A549 (cell line): ENCODE measurements around the gene CHRM5.

Experiments used
- CBX8 ChIP-seq: fragments of 200-600 bp; sonication (generic); IDR thresholded peaks from 2 replicates; pipeline ENCODE4 v1.6.1; 2016
- FOSL2 ChIP-seq, 2 experiments: fragments of 450-650 bp in 1 of 2; fragments of >200 bp in 1 of 2; sonication (Bioruptor Twin) in 1 of 2; formaldehyde crosslinking; IDR thresholded peaks; 2 replicates each; pipeline versions ENCODE4 v1.5.0 to v1.6.1; 2016 to 2020; ENCODE audit warnings: mild to moderate bottlenecking in 1 of 2, moderate library complexity in 1 of 2
- HDAC2 ChIP-seq: fragments of 200-600 bp; sonication (generic); IDR thresholded peaks from 2 replicates; pipeline ENCODE4 v1.6.1; 2016
- HOXA7 ChIP-seq: fragments of 250-450 bp; sonication (Bioruptor Pico); IDR thresholded peaks from 2 replicates; pipeline ENCODE4 v1.5.0; 2020; ENCODE audit warnings: mild to moderate bottlenecking, moderate library complexity
- POLR2A ChIP-seq: IDR thresholded peaks from 2 replicates; pipeline ENCODE4 v1.6.1; 2012; ENCODE audit warnings: mild to moderate bottlenecking, low read length
- RAD21 ChIP-seq, 2 experiments: fragments of >200 bp in 1 of 2; sonication (Bioruptor Twin) in 1 of 2; formaldehyde crosslinking in 1 of 2; IDR thresholded peaks in 1 of 2; conservative IDR thresholded peaks in 1 of 2; 2 replicates in 1 of 2; 3 replicates in 1 of 2; pipeline ENCODE4 v1.6.1; 2012 to 2018; ENCODE audit warnings: inconsistent platforms in 1 of 2
- SREBF2 ChIP-seq: fragments of 450-650 bp; IDR thresholded peaks from 2 replicates; pipeline ENCODE4 v1.6.1; 2014; ENCODE audit warnings: mild to moderate bottlenecking, moderate library complexity
- TF ChIP-seq, protein P1 (sequence below): fragments of 200-600 bp; sonication (generic); IDR thresholded peaks from 2 replicates; pipeline ENCODE4 v1.6.1; 2016; ENCODE audit warnings: antibody characterized with exemption, mild to moderate bottlenecking, moderate library complexity
- TF ChIP-seq, protein P2 (sequence below): fragments of 150-350 bp; IDR thresholded peaks from 2 replicates; pipeline ENCODE4 v1.6.1; 2014; ENCODE audit warnings: low read depth, mild to moderate bottlenecking, low read length
- TF ChIP-seq, protein P3 (sequence below): fragments of >200 bp; sonication (Bioruptor Twin); formaldehyde crosslinking; IDR thresholded peaks from 3 replicates; pipeline ENCODE4 v1.5.1; 2016

DNA sequence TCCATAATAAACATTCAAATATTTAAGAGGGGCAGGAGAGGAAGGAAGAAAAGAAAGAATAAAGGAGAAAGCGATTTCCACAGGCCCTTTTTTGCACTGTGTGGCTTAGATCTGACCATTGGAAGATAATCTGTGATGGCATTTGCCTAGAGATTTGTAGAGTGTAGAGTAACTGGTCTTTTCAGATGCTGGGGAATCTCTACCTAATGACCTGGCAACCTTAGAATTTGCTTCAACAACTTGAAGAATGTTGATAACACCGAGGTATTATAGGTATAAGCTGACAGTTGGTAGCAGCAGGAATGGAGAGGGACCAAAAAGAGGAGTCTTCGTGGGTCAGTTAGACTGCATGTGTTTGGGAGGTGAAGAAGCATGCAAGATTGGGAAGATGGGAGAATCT lies 91.6 kb downstream of the CHRM5 start:
- TF ChIP-seq CBX8: no peak
- TF ChIP-seq, protein P1, sequence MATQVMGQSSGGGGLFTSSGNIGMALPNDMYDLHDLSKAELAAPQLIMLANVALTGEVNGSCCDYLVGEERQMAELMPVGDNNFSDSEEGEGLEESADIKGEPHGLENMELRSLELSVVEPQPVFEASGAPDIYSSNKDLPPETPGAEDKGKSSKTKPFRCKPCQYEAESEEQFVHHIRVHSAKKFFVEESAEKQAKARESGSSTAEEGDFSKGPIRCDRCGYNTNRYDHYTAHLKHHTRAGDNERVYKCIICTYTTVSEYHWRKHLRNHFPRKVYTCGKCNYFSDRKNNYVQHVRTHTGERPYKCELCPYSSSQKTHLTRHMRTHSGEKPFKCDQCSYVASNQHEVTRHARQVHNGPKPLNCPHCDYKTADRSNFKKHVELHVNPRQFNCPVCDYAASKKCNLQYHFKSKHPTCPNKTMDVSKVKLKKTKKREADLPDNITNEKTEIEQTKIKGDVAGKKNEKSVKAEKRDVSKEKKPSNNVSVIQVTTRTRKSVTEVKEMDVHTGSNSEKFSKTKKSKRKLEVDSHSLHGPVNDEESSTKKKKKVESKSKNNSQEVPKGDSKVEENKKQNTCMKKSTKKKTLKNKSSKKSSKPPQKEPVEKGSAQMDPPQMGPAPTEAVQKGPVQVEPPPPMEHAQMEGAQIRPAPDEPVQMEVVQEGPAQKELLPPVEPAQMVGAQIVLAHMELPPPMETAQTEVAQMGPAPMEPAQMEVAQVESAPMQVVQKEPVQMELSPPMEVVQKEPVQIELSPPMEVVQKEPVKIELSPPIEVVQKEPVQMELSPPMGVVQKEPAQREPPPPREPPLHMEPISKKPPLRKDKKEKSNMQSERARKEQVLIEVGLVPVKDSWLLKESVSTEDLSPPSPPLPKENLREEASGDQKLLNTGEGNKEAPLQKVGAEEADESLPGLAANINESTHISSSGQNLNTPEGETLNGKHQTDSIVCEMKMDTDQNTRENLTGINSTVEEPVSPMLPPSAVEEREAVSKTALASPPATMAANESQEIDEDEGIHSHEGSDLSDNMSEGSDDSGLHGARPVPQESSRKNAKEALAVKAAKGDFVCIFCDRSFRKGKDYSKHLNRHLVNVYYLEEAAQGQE: no peak
- no peak for TF ChIP-seq POLR2A
- TF ChIP-seq HDAC2: no peak
- no peak for TF ChIP-seq SREBF2
- no peak for TF ChIP-seq RAD21 (conservative IDR thresholded peaks at IDR 0.05 in 1 of 2, IDR thresholded peaks at IDR 0.05 in 1 of 2)
- TF ChIP-seq FOSL2 (IDR thresholded peaks at IDR 0.05): no peak
- TF ChIP-seq FOSL2 (CRISPR knock-in tag; IDR thresholded peaks at IDR 0.05): no peak
- TF ChIP-seq, protein P2, sequence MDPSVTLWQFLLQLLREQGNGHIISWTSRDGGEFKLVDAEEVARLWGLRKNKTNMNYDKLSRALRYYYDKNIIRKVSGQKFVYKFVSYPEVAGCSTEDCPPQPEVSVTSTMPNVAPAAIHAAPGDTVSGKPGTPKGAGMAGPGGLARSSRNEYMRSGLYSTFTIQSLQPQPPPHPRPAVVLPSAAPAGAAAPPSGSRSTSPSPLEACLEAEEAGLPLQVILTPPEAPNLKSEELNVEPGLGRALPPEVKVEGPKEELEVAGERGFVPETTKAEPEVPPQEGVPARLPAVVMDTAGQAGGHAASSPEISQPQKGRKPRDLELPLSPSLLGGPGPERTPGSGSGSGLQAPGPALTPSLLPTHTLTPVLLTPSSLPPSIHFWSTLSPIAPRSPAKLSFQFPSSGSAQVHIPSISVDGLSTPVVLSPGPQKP: no peak
- TF ChIP-seq, protein P3, sequence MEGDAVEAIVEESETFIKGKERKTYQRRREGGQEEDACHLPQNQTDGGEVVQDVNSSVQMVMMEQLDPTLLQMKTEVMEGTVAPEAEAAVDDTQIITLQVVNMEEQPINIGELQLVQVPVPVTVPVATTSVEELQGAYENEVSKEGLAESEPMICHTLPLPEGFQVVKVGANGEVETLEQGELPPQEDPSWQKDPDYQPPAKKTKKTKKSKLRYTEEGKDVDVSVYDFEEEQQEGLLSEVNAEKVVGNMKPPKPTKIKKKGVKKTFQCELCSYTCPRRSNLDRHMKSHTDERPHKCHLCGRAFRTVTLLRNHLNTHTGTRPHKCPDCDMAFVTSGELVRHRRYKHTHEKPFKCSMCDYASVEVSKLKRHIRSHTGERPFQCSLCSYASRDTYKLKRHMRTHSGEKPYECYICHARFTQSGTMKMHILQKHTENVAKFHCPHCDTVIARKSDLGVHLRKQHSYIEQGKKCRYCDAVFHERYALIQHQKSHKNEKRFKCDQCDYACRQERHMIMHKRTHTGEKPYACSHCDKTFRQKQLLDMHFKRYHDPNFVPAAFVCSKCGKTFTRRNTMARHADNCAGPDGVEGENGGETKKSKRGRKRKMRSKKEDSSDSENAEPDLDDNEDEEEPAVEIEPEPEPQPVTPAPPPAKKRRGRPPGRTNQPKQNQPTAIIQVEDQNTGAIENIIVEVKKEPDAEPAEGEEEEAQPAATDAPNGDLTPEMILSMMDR: no peak
- TF ChIP-seq HOXA7: no peak
